Transverse colon (tissue), 3 donors: ENCODE data around the gene PCDHA1.
"Not testable (repeated sequence)": the region's sequence is repeated elsewhere in the genome, so short reads cannot be mapped to it uniquely, and the experiment has no call there.

Source experiments
- CTCF ChIP-seq, 5 experiments: fragments of 200-600 bp in 3 of 5; fragments of 450-650 bp in 2 of 5; sonication (generic) in 3 of 5; IDR thresholded peaks; 1 replicate in 2 of 5; 2 replicates in 3 of 5; pipeline ENCODE4 v1.5.1; 2016 to 2017; ENCODE audit warnings: antibody characterized with exemption in 5 of 5, inconsistent platforms in 3 of 5, mild to moderate bottlenecking in 2 of 5, moderate library complexity in 1 of 5
- POLR2A ChIP-seq: fragments of 450-650 bp; IDR thresholded peaks from one replicate; pipeline ENCODE4 v1.6.1; 2016; ENCODE audit warnings: antibody characterized with exemption, mild to moderate bottlenecking, moderate library complexity

DNA sequence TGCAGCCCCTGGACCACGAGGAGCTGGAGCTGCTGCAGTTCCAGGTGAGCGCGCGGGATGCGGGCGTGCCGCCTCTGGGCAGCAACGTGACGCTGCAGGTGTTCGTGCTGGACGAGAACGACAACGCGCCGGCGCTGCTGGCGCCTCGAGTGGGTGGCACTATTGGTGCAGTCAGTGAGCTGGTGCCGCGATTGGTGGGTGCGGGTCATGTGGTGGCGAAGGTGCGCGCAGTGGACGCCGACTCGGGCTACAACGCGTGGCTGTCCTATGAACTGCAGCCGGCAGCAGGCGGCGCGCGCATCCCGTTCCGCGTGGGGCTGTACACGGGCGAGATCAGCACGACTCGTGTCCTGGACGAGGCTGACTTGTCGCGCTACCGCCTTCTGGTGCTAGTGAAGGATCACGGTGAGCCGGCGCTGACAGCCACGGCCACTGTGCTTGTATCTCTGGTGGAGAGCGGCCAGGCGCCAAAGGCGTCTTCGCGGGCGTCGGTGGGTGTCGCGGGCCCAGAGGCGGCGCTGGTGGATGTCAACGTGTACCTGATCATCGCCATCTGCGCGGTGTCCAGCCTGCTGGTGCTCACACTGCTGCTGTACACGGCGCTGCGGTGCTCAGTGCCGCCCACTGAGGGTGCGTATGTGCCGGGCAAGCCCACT lies 2.0 kb downstream of the PCDHA1 start:
- TF ChIP-seq POLR2A; CTCF (IDR thresholded peaks at IDR 0.05): not testable (repeated sequence)
